GM08714 (cell line): Measurements from ENCODE around the gene DNASE1L1.

Experiments
- H3K4me3 ChIP-seq: fragments of 200-500 bp; sonication (Bioruptor generic); 2 replicates; pipeline ENCODE4 v1.5.1; 2014; ENCODE audit warnings: mild to moderate bottlenecking, low read length, inconsistent platforms
- ZNF274 ChIP-seq: IDR thresholded peaks from 2 replicates; pipeline ENCODE4 v1.6.1; 2012; ENCODE audit warnings: mild to moderate bottlenecking, low read depth, low read length

The DNASE1L1 gene

GRCh38 chrX:154353172-154353843 lies 55.7 kb downstream of the DNASE1L1 start:
- TF ChIP-seq ZNF274: no peak

GRCh38 chrX:154352466-154352865 lies 56.6 kb downstream of the DNASE1L1 start:
- no peak for TF ChIP-seq ZNF274
- H3K4me3 ChIP-seq: no peak overlapping the region

More at GRCh38 chrX:154353172-154353843, 55.7 kb downstream of the DNASE1L1 start:
- H3K4me3 ChIP-seq: no peak overlapping the region

GRCh38 chrX:154352012-154352401 lies 57.0 kb downstream of the DNASE1L1 start:
- no peak overlapping the region for H3K4me3 ChIP-seq
- no peak for TF ChIP-seq ZNF274
